Measurements from ENCODE around the gene DNAH14.

DNAH14 gene

GRCh38 chr1:225389843-225390242 is 460.4 kb downstream of the DNAH14 start:
- no peak for TF ChIP-seq CTCF (IDR thresholded peaks at IDR 0.05; ENCODE audit: low read depth, low read length, missing control alignments)
- DNase-seq (ENCODE audit: low read depth), result no peak
- no peak overlapping the region for H3K4me3 ChIP-seq (ENCODE audit: low read depth, low read length)

- H3K4me3 ChIP-seq (ENCODE audit: low read depth, low read length), result no peak overlapping the region
- no peak for TF ChIP-seq CTCF (IDR thresholded peaks at IDR 0.05; ENCODE audit: low read depth, low read length, missing control alignments)
- DNase-seq (ENCODE audit: low read depth), result no peak
Observed at GRCh38 chr1:225396357-225396756, 466.9 kb downstream of the DNAH14 start.

GRCh38 chr1:225400968-225401367 is 471.5 kb downstream of the DNAH14 start:
- no peak overlapping the region for H3K4me3 ChIP-seq (ENCODE audit: low read depth, low read length)
- TF ChIP-seq CTCF (IDR thresholded peaks at IDR 0.05; ENCODE audit: low read depth, low read length, missing control alignments), result no peak
- no peak for DNase-seq (ENCODE audit: low read depth)

GRCh38 chr1:225406976-225407725 is 477.7 kb downstream of the DNAH14 start:
- no peak overlapping the region for H3K4me3 ChIP-seq (ENCODE audit: low read depth, low read length)
- no peak for DNase-seq (ENCODE audit: low read depth)
- no peak for TF ChIP-seq CTCF (IDR thresholded peaks at IDR 0.05; ENCODE audit: low read depth, low read length, missing control alignments)

- H3K4me3 ChIP-seq (ENCODE audit: low read depth, low read length), result no peak overlapping the region
- no peak for DNase-seq (ENCODE audit: low read depth)
- no peak for TF ChIP-seq CTCF (IDR thresholded peaks at IDR 0.05; ENCODE audit: low read depth, low read length, missing control alignments)
Observed at GRCh38 chr1:225407755-225408154, 478.3 kb downstream of the DNAH14 start.

GRCh38 chr1:225408249-225408648 is 478.8 kb downstream of the DNAH14 start:
- TF ChIP-seq CTCF (IDR thresholded peaks at IDR 0.05; ENCODE audit: low read depth, low read length, missing control alignments), result no peak
- H3K4me3 ChIP-seq (ENCODE audit: low read depth, low read length), result no peak overlapping the region
- DNase-seq (ENCODE audit: low read depth), result no peak

GRCh38 chr1:225409051-225409450 is 479.6 kb downstream of the DNAH14 start:
- DNase-seq (ENCODE audit: low read depth), result no peak
- TF ChIP-seq CTCF (IDR thresholded peaks at IDR 0.05; ENCODE audit: low read depth, low read length, missing control alignments), result no peak
- no peak overlapping the region for H3K4me3 ChIP-seq (ENCODE audit: low read depth, low read length)

All from GM12864 (cell line).